K562 treated with DMSO at 1 percent for 12 hours (cell line): ENCODE results near the gene DLX3. TPM values are rescaled to one million over a fixed set of nuclear protein-coding genes. Genes with fewer than 3 reads are reported as not detected.

Experiments
- total RNA-seq: library from RNA; unstranded; fragments of 300-600 nt; gene quantifications from 2 replicates; pipeline ENCODE4 v1.2.3, GENCODE V29; 2022; ENCODE audit not compliant: insufficient read depth

Gene DLX3
- total RNA-seq: not detected in 2 replicates

DNA sequence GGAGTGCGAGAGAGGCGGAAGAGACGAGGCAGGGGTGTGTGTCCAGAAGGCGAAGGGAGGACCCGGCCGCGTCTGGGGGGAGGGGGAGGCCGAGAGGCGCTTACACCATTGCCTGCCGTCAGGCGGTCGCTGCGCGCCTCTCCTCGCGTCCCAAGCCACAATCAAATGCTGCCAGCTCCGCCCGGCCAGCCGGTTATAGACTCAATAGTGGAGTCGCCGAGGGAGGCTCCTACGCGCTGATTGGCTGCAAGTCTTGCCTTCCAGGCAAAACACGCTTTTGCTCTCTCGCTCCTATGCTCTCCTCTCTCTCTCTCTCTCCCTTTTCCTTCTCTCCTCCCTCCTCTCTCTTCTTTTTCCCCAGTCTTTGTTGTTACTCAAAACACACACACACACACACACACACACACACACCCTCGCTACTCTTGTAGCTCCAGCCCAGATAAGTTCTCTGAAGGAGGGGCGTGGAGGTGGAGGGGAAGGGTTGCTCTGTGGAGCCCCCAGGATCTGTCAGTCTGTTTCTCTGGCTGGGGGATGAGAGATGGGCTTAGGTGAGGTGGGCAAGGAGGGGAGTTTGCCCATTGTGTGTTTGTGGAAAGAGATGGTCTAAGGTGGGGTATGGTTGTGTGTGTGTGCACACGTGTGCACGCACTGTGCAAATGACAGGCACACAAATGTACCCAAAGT, at the start of gene DLX3:
DLX3 (minus strand) TSS at position 170 of the 684 bp plus-strand sequence. CDS start 226 bp downstream, outside the sequence.

DNA sequence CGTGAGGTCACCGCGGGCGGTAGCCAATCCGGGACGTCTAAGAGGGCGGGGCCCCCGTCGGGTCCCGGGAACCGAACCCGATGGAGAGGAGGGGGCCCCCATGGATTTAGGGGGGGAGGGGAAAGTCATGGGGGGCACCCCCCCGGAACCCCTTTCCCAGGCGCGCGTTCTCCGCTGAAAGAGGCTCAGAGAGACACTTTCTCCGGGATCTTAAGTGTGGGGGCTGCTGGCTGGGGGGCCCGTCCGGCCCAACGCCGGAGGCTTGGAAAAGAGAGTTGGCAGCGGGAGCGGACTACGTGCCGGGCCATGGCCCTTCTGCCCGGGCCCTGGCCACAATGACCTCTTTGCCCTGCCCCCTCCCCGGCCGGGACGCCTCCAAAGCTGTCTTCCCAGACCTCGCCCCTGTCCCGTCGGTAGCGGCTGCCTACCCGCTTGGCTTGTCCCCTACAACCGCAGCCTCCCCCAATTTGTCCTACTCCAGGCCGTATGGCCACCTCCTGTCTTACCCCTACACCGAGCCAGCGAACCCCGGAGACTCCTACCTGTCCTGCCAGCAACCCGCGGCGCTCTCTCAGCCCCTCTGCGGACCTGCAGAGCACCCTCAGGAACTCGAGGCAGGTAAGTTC, 25.8 kb downstream of the DLX3 start, which contains the start of gene DLX4:
DLX4 (plus strand) TSS at position 57 of the 626 bp plus-strand sequence; CDS start at position 336, 279 bp downstream.

Other genes starting within 250 kb of the DLX3 start
- gene FAM117A, start 231.1 kb downstream of the DLX3 start, total RNA-seq: 63.6 and 95.3 TPM in 2 replicates
- gene KAT7, start 206.5 kb downstream of the DLX3 start, total RNA-seq: 11.0 and 27.1 TPM in 2 replicates
- gene TAC4, start 147.2 kb downstream of the DLX3 start, total RNA-seq: not detected in 2 replicates
- 3.5 and 8.7 TPM in 2 replicates for gene DLX4, start 26.0 kb downstream of the DLX3 start, total RNA-seq
- 1.1 and 1.4 TPM in 2 replicates for gene ITGA3, start 60.9 kb upstream of the DLX3 start, total RNA-seq
- gene PDK2, start 100.1 kb upstream of the DLX3 start, total RNA-seq: 1.1 and 2.3 TPM in 2 replicates
- gene SAMD14, start 134.9 kb upstream of the DLX3 start, total RNA-seq: not detected in 2 replicates
- gene PPP1R9B, start 155.5 kb upstream of the DLX3 start, total RNA-seq: 19.1 and 31.3 TPM in 2 replicates
- gene SGCA, start 170.8 kb upstream of the DLX3 start, total RNA-seq: not detected in 2 replicates
- gene COL1A1, start 206.4 kb upstream of the DLX3 start, total RNA-seq: 0.28 and 2.6 TPM in 2 replicates